Measurements from ENCODE around the gene MBNL1.

DNA sequence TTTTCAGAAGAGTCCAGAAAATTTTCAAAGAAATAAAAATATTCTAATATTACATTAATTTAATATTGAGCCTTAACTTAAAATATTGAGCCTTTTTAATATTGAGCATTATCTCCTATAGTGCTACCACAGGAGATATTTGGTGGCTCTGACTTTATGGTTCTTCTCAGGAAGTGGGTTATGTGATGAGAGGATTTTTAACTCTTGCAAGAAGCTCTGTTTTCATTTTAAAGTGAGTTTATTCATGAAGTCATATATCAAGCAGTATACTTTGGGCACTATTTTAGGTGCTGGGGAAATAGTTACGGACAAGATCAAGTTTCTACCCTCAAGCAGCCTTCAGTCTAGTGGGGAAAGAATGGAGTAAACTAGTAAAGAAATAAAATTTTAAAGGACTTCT lies 13.4 kb upstream of the MBNL1 start:
- TF ChIP-seq, protein P1, sequence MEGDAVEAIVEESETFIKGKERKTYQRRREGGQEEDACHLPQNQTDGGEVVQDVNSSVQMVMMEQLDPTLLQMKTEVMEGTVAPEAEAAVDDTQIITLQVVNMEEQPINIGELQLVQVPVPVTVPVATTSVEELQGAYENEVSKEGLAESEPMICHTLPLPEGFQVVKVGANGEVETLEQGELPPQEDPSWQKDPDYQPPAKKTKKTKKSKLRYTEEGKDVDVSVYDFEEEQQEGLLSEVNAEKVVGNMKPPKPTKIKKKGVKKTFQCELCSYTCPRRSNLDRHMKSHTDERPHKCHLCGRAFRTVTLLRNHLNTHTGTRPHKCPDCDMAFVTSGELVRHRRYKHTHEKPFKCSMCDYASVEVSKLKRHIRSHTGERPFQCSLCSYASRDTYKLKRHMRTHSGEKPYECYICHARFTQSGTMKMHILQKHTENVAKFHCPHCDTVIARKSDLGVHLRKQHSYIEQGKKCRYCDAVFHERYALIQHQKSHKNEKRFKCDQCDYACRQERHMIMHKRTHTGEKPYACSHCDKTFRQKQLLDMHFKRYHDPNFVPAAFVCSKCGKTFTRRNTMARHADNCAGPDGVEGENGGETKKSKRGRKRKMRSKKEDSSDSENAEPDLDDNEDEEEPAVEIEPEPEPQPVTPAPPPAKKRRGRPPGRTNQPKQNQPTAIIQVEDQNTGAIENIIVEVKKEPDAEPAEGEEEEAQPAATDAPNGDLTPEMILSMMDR (IDR thresholded peaks at IDR 0.05) = no peak
- TF ChIP-seq POLR2A (IDR thresholded peaks at IDR 0.05) = no peak
